GM12892 (cell line): ENCODE measurements around the gene PAPPA.

Experiments
- POLR2A ChIP-seq: IDR thresholded peaks from 2 replicates; pipeline ENCODE4 v1.6.1; 2011; ENCODE audit warnings: low read depth, low read length, control low read depth
- POLR2AphosphoS5 ChIP-seq: IDR thresholded peaks from 2 replicates; pipeline ENCODE4 v1.6.1; 2011; ENCODE audit warnings: low read depth, low read length, control low read depth
- TAF1 ChIP-seq: IDR thresholded peaks from 2 replicates; pipeline ENCODE4 v1.6.1; 2011; ENCODE audit warnings: low read depth, mild to moderate bottlenecking, control low read depth, low read length, borderline replicate concordance

- TF ChIP-seq POLR2A (no peak), TAF1 (no peak), POLR2AphosphoS5 (no peak)
Measured at GRCh38 chr9:116144038-116144437, 9.6 kb upstream of the PAPPA start.
